GM18526 (cell line): ENCODE data around the gene MAL.

Source experiments
- POLR2A ChIP-seq: IDR thresholded peaks from 3 replicates; pipeline ENCODE4 v1.6.1; 2011; ENCODE audit not compliant: insufficient read length; ENCODE audit errors: extremely low read depth

MAL gene

DNA sequence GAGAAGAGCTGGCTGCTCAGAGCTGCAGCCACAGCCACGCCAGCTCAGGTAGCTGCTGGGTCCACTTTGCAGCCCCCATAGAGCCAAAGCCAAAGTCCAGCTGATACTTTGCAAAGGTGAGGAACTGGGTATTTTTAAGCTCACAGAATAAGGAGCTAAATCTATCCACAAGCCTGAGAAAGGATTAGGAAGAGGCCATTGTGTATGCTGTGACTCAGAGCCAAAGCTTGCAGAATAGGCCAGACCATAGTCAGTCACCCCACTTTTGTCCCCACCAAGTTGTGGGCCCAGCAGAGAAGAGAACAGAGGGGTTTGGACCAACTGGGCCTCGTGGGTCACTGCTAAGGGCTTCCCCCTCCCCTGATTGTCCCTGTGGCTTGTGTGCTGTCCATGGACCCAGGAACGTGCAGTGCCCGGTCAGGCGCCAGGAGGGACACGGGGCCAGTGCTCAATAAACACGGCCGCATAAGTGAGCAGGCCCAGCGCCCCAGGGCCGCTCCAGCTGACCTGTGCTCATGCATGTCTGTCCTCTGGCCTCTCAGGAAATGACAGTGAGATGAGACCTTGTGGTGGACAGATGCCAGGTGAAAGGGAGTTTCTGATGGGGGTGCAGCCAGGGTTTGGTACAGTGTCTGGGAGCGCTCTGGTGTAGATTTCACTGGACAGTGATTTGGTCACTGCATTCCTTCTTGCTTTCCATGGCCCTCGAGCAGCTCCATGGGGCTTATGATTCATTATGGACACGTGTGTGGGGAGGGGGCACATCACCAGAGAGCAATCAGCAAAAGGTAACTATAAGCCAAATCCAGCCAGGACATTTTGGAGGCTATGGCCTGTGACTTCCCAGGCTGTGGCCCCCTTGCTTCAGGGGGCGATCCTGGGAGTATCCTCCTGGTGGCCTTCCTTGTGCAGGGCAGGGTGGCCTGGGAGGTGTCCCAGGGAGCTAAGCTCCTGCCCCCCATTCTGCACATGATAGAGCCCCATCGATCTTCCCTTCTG lies 31.3 kb downstream of the MAL start:
- no peak for TF ChIP-seq POLR2A

DNA sequence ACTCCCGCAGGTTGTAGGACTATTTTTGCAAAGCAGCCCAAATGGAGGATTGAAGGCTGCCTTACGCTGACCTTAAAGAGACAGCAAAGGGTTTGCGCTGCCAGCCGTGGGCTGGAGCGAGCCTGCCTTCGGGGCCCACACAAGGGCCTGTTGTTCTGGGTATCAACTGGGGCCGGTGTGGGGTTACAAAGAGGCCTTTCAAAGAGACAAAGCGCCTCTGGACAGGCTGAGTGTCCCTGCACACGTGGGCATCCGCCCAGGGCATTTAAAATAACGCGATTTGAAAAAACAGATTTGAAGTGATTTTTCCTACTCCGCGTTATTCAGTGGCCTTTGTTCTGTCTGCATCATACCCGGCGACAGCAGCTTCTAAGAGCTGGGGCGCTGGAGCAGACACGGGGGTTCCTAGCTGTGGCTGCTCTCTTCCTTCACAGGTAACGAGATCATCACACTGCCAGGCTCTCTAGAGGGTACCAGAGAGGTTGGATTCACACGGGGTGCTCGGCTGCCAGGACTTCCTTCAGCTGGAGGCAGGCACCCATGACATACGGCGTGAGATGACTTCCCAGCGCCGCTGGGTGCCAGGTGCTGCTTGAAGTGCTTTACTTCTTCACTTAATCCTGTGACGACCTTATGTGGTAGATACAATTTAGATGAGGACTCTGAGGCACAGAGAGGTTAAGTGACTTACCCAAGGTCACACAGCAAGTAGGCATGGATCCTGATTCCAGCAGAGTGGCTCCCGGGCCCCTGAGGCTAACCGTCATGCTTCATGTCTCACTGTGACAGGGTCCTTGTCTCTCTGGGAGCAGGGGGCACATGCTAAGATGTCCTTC lies 32.2 kb downstream of the MAL start:
- no peak for TF ChIP-seq POLR2A

GRCh38 chr2:95058466-95058988 lies 33.0 kb downstream of the MAL start:
- no peak for TF ChIP-seq POLR2A

- TF ChIP-seq POLR2A, result no peak
Measured at GRCh38 chr2:95058989-95059641, 33.6 kb downstream of the MAL start.

GRCh38 chr2:95059656-95060370 lies 34.3 kb downstream of the MAL start:
- TF ChIP-seq POLR2A, result no peak

DNA sequence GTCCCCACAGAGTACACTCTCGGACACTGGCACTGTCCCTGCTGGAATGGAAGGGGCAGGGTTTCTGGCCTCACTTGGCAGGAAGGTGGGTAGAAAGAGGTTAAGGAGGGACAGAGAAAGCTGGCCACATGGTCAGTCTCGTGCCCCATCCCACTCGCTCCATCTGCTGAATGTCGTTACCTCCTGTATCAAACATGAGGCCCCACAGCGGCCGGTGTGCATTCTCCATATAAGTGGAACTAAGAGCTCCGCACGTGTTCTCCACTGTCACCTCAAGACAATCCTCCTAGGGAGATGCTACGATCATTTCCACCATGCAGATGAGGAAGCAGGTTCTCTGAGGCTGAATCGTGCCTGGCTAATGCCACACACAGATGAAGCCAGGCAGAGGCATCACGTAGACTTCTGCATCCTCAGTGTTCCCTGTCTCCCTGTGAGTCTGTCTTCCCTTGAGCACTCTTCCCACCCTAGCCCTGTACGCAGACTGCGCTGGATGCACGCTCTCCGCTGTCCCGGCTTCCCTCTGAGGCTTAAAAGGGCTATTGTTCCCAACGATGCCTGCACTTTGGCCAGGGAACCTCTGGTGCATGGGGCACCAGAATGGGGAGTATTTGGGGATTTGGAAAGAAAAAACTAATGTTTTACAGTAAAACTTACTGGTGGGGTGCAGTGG lies 35.1 kb downstream of the MAL start:
- no peak for TF ChIP-seq POLR2A

- no peak for TF ChIP-seq POLR2A
Measured at GRCh38 chr2:95061119-95061512, 35.6 kb downstream of the MAL start.

DNA sequence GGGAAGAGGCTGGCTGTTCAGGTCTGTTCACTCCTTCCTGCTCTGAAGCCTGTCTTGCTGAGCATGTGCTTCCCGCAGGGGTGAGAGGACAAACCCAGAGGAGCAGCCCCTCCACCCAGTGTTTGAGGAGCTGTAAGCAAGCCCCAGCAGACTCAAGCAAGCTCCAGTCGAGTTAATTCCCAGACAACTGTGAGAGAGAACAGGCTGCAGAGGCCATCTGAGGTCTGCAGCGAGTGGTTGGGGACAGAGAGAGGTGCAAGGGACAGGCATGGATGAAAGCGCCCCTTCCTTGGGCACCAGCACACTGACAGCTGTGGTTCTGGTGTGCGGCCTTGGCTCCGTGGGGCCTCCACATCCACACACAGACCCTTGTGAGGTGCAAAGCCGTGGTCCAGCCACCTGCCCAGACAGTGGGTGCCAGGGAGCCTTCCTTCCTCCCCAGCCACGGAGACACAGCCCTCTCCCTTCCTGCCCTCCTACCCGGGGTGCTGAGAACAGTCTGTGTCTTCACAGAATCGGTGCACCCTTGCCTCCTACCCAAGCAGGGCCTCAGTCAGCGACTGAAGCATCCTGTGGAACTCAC lies 36.2 kb downstream of the MAL start:
- no peak for TF ChIP-seq POLR2A

DNA sequence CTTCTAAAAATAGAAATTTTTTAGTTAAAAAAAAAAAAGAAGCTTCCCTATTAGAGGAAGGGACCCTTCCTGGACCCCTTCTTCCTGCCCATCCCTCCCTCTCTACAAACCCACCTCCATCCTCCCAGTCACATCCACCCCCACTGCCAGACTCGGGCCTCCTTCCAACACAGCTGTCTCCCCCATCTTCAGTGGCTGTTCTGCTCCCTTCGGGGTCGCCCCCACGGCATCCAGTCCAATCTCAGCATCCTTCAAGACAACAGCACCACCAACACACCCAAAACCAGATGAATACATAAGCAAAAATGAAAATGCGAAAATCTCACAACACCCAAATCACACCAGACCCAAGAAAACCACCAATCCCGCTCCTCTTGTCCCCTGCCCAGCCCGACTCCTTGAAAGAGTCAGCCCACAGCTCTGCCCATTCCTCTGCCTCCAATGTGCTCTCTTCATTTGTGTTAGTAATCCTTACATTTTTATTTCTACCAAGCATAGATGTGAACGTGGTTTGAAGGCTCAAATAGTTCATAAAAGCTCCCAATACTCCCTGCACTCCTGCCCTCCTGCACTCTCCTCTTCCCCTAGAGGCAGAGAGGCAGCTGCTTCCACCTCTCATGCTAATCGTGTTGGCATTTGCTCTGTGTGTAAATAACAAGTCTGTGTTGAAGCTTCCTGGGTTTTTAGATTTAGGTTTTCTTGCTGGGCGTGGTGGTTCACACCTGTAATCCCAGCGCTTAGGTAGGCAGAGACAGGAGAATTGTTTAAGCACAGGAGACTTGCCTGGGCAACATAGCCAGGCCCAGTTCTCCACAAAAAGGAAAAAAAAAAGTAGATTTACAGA lies 37.0 kb downstream of the MAL start:
- TF ChIP-seq POLR2A, result no peak

DNA sequence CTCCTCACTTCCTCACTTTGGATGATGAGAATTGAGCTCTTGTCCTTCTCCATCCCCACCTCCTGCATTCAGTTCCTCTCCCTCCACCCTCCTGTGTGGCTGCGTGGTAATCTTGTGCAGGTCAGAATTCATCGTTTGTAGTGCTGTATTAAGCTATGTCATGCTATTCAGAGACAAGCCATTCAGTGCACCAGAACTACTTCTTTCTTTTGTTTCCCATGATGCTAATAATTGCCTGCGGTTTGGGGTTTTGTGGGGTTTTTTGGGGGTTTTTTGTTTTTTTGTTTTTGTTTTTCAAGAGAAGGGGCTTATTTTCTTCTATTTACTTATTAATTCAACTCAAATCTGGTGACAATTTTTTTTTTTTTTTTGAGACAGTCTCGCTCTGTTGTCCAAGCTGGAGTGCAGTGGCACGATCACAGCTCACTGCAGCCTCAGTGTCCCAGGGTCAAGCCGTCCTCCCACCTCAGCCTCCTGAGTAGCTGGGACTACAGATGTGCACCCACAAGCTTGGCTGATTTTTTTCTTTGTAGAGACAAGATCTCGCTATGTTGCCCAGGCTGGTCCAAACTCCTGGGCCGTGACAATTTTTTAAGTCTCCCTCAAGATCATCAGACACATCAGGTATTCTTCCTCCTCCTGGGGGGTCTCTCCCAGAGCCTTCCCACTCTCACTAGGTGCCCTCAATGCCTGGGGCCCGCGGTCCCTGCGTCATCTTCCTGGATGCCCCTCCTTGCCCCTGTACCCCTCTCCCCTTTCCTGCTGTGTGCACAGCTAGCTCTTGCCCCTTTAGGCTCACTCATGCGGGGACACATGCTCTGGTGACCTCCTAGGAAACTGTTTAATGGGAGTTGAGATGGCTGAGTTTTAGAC lies 37.8 kb downstream of the MAL start:
- TF ChIP-seq POLR2A, result no peak

DNA sequence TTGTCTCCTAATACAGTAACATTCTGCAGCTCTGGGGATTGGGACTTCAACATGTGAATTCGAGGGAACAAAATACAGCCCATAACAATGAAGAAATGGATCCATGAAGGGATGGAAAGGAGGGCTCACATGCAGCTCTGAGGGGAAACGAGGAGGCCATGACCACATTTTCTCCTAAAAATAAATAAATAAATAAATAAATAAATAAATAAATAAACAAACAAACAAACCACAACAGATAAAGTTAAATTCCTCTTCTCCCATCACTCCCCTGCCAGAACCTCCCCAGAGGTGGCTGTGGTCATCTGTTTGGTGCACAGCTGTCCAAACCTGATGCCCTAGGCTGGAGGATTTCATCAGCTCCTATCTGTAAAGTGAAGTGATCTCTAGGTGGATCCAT lies 42.7 kb downstream of the MAL start:
- TF ChIP-seq POLR2A, result no peak

GRCh38 chr2:95069465-95069864 lies 44.0 kb downstream of the MAL start:
- TF ChIP-seq POLR2A, result no peak

DNA sequence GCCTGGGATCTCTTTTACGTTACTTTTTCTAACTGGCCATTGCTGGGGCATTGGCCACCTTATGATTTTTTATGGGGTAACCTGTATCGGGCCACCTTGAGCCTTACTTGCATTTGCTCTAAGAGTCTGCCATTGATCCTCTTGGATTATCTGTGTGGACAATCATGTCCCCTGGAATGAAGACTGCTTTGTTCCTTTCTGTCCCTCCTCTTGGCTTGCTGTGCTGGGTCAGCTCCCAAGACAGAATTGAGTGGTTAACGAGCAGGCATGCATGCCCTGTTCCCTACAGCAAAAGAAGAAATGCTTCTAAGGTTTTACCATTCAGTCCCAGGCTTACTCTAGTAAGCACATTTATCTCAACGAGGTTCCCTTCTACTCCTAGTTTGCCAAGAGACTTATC lies 46.3 kb downstream of the MAL start:
- no peak for TF ChIP-seq POLR2A
